ENCODE results near the gene SHISA7.
A peak's percentile ranks its signal among the peaks of the same experiment; 100 is the strongest.
"Not testable (repeated sequence)": the region's sequence is repeated elsewhere in the genome, so short reads cannot be mapped to it uniquely, and the experiment has no call there.

SHISA7 gene

DNA sequence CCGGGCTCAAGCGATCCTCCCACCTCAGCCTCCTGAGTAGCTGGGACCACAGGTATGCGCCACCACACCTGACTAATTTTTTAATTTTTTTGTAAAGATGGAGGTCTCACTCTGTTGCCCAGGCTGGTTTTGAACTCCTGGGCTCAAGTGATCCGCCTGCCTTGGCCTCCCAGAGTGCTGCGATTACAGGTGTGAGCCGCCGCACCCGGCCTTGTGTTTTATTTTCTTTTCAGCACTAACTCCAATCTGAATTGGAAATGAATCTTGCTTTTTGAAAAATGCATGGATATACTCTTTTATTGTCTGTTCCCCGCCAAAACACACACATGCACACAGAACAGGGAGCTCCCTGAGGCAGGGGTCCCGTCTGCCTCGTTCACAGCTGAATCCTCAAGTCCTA is 19.6 kb upstream of the SHISA7 start:
- DNase-seq, result no peak

DNA sequence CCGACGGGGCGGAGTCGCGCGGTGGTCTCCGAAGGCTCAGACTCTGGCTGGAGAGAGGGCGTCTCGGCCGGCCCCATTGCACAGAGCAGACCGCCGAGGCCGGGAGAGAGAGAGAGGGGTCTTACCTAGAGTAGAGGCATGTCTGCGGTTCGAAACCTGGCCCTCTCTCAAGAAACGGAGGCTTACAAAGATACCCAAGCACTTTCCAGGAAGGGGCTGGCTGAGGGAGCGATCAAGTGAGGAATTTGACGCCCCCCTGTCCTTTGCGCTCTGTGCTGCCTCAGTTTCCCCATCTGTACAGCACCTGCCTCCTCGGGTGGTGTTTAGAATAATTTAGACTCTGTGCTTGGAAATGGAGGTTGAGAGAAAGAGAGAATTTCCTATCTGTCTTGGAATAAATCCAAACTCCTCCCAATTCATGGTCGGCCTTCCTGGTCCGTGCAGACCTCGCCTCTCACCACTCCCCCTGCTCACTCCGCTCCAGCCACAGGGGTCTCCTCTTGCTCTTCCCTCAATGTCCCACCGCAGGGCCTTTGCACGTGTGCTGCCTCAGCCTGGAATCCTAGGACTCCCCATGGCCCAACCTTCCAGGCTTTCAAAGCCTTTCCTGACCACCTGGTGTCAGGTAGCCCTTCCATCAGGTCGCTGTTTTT is 19.0 kb upstream of the SHISA7 start:
- no peak for DNase-seq

DNA sequence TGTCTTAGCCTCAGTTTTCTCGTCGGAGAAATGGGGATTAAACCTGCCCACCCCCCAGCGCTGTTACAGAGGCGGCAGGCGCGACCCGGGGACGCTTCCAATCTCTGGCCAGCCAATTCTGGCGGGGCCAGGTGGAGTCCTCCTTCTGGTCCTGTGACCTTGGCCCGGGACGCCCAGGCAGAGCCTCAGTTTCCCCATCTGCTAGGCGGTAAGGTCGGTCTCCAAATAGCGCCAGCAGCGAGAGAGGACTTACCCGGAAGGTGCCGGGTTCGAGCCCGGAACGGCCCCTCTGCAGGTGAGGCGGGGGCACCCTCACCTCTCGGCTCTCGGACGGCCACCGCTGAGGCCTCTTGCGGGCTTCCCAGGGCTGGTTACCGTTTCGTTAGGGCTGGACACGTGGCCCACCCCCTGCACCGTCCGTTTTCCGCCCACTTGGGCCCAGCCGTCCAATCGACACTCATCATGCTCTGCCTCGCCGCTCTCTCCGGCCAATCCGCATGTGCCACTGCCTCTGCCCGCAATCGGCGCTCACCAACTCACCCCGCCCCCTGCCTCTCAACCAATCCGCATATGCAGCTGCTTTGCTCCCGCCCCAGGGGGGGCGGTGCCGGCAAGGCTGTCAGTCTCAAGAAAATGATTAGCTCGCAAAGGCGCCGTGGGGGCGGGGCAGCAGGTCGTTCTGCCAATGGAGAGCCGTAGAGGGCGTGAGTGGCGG is 18.3 kb upstream of the SHISA7 start, which contains the start of gene ISOC2:
ISOC2 (minus strand) TSS at position 384 of the 715 bp plus-strand sequence. CDS start 5,156 bp downstream, outside the sequence.
- DNase-seq, result peak; percentile 100

- DNase-seq, result peak; percentile 18 to 37
Measured at GRCh38 chr19:55460670-55461258, 17.7 kb upstream of the SHISA7 start.

GRCh38 chr19:55459950-55460657 is 17.0 kb upstream of the SHISA7 start:
- no peak for DNase-seq

- no peak for DNase-seq
Measured at GRCh38 chr19:55459551-55459949, 16.4 kb upstream of the SHISA7 start.

DNA sequence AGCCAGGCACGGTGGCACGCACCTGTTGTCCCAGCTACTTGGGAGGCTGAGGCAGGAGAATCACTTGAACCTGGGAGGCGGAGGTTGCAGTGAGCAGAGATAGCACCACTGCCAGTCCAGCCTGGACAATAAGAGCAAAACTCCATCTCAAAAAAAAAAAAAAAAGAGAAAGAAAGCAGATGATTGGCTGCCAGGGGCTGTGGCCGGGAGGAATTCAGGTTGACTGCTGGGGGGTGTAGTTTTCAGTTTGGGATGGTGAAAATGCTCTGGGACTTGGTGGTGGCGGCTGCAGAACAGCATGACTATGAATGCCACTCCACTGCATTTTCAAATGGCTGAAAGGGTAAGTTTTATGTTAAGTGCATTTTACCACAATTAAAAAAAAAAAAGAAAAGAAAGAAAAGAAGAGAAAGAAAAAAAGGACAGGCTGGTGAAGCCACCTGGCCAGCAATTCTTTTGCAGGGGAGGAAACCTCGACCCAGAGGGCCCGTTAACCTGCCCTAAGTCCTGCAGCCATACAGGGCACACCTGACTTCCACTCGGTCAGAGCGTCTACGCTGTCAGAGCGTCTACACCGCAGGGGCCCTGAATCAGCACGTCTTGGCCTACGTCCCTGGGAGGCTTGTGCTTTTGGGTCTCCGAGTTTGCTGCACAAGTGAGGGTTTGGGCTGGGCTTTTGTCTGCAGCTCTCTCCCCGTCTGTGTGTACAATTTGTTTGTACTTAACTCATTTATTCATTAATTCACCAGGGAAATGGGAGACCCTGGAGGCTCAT is 14.8 kb upstream of the SHISA7 start:
- no peak for DNase-seq

DNA sequence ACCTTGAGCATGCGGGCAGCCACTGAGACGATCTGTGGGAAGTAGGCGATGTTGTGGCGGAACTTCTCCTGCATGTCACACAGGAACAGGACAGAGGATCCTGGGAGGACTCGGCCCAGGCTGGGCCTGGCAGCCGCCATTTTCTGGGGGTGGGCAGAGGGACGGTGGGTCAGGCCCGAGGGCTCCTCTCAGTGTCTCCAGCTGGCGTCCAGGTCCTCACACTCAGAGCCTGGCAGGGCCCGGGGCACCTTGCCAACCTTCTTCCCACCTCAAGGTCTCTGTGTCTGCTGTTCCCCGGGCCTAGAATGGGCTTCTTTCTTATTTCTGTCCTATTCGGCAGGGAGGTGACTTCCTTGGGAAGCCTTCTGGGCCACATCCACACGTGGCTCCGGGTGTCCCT is 13.2 kb upstream of the SHISA7 start:
- no peak for DNase-seq

DNA sequence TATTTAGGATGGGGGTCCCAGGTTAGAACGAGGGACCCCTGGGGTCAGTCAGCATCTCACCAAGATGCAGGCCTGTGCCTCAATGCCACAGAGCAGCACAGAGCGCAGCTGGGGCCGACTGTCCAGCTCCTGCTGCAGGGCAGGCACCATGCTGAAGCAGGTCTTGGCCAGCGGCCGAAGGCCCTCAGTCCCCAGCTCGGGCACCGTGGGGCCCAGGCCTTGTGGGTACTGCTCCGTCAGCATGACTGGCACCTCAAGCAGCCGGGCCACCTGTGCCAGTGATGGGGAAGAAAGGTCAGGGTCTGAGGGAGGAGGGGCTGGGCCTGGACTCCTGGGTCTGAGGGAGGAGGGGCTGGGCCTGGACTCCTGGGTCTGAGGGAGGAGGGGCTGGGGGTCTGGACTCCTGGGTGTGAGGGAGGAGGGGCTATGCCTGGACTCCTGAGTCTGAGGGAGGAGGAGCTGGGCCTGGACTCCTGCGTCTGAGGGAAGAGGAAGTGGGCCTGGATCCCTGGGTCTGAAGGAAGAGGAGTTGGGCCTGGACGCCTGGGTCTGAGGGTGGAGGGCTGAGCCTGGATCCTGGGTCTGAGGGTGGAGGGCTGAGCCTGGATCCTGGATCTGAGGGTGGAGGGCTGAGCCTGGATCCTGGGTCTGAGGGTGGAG is 12.6 kb upstream of the SHISA7 start:
- no peak for DNase-seq

GRCh38 chr19:55454787-55455243 is 11.7 kb upstream of the SHISA7 start:
- DNase-seq, result peak; percentile 43 to 59

- DNase-seq, result no peak
Measured at GRCh38 chr19:55453511-55454260, 10.6 kb upstream of the SHISA7 start.

DNA sequence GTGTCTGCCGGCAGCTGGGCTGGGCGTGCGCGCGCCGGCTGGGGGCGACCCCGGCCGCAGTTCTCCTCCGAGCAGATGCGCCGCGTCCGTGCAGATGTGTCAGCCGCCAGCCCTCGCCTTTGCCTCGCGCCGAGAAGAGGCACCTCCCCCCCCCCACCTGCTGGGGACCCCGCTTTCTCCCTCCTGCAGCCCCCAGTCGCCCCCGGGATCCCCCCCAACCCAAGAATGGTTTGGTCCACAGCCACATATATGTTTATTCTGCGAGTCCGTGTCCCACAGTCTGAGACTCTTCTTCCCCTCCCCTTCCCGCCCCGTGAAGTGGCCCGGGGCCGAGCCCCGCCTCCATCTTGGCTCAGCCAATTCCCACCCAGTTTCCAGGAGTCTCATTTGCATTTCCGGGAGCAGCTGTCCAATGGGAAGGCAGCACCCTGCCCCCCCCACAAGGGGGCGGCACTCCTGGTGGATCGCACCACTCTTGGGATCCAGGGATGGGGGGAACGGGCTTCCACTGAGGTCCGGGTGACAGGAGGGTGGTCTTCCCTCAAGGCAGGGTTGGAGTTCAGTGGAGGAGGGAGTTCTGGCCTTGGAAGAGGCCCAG is 9.7 kb upstream of the SHISA7 start:
- peak; percentile 50 to 57 for DNase-seq

DNA sequence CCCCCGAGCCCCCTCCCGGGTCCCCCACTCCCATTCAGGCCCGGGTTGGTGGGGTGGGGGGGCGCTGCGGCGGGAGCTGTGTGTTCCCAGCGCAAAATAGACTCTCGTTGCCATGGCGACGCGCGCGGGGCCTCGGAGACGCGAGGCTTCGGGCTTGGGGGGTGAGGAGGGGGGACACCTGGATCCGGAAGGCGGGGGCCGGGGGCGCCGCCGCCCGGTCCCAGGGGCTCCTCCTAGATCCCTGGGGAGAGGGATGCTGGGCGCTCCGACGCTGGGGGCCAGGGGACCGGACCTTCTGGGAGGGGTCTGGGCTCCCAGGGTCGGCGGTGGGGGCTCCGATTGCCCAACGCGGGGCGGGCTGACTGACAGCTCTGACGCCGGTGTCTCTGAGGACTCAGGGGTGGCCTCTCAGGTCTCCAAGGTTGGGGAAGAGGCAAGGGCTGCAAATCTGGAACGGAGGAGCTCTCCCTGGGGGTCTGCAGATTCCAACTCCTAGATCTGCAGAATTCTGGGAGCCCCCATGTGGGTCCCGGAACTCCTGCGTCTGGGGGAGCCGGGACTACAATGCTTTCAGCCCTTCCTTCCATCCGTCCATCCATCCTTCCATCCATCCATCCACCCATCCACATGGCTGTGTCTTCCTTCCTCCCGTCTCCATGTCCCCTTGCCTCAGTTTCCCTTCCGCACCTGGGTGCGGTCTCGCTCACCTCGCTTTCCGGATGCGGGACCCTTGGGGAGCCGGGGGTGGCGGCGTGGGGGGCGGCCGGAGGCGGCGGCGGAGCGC is 9.1 kb upstream of the SHISA7 start:
- peak; percentile 43 to 47 for DNase-seq

GRCh38 chr19:55451163-55451964 is 8.3 kb upstream of the SHISA7 start:
- no peak for DNase-seq

DNA sequence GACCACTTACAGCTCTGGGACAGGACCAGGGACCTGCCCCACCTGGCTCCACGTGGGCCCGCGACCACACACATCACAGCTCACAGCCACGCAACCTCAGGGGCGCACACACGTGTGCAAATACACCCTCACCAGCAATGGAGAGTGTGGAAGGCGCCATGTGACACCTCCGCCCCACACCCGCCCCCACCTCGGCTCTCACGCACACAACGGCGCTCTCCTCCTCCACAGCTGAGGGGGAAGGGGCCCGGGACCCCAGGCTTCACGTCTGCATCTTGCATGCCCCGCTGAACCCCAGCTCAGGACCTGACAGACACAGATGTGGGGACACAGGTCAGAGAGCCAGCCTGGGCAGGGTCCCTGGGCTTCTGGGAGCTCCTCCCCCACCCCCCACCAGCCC is 6.4 kb upstream of the SHISA7 start:
- no peak for DNase-seq

DNA sequence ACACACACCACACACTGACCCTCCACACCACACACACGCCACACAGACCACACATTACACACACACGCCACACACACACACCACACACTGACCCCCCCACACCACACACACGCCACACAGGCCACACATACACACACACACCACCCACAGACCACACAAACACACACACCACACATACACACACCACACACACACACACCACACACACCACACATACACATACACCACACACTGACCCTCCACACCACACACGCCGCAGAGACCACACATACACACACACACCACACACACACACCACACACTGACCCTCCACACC is 5.0 kb upstream of the SHISA7 start:
- not testable (repeated sequence) for DNase-seq

DNA sequence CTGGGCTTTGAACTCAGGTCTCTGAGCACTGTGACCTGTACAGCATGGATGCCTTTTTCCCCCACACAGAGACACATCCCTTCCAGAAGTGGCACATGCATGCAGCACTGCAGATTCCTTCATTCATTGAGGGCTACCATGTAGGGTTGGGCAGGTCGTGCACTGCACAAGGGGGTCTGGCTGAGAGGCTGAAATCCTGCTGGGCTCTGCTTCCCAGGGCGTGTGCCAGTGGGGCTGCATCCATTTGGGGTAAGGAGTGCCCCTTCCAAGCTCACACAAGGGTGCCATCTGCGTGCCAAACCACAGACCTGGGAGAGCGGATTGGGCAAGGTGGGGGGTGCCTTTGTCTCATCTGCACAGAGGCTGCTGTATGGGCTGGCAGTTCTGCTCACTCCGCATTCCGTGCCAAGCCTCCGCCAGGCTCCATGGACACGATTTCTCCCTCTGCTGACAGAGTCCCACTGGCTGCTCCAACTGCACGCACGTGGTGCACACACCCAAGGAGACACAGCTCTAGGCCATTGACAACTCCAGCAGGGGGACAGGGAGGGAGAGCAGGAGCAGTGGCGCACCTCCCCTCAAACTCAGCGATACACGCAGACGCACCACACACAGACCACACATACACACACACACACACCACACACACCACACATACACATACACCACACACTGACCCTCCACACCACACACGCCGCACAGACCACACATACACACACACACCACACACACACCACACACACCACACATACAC is 4.5 kb upstream of the SHISA7 start:
- DNase-seq, result no peak

- no peak for DNase-seq
Measured at GRCh38 chr19:55446060-55446459, 3.0 kb upstream of the SHISA7 start.

GRCh38 chr19:55444646-55445045 is 1.5 kb upstream of the SHISA7 start:
- DNase-seq, result no peak
